GM13977 (cell line): ENCODE measurements around the gene CHKA.
"Not testable (repeated sequence)": the region's sequence is repeated elsewhere in the genome, so short reads cannot be mapped to it uniquely, and the experiment has no call there.

Experiments used
- DNase-seq: peaks from one replicate; pipeline ENCODE4 v3.0.0; 2012; ENCODE audit warnings: low spot score
- in situ Hi-C: fragments of 300-500 bp; cut with MboI; formaldehyde crosslinking; loops from one replicate; pipeline ENCODE4 v1.12.0; 2022; ENCODE audit warnings: low sequenced_read_pairs, low pct_unique_long_range_greater_than_20kb, mixed read lengths, inconsistent platforms; ENCODE audit not compliant: unreplicated experiment
- TF ChIP-seq, protein P1 (sequence below): IDR thresholded peaks from 2 replicates; pipeline ENCODE4 v1.5.1; 2012; ENCODE audit warnings: mild to moderate bottlenecking, control low read depth; ENCODE audit not compliant: insufficient read depth; ENCODE audit errors: extremely low read depth, missing control alignments

The CHKA gene

DNA sequence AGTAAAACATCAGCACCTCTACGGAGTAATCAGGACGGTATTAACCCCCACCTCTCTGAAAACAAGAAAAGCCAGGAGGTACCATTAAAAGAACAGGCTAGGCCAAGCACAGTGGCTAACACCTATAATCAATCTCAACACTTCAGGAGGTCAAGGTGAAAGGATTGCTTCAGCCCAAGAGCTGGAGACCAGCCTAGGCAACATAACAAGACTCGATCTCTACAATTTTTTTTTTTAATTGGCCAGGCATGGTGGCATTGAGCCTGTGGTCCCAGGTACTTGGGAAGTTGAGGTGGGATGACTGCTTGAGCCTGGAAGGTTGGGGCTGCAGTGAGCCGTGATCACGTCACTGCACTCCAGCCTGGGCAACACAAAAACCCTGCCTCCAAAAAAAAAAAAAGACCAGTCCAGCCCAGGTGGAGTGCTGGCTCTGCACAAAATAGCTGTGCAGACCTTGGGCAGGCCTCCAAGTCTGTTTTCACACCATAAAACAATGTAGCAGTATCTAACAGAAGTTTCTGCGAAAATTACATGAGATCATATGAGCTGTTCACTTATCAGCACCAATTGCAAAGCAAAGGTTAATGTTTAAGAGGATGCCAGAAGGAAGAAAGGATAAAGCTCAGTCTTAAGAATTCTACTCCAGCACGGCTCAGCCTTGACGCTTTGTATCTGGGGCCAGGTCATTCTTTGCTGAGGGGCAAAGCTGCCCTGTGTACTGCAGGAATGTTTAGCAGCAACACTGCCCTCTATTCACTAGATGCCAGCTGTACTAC is 14.8 kb downstream of the CHKA start:
- in situ Hi-C loops = no loop called here
- TF ChIP-seq, protein P1, sequence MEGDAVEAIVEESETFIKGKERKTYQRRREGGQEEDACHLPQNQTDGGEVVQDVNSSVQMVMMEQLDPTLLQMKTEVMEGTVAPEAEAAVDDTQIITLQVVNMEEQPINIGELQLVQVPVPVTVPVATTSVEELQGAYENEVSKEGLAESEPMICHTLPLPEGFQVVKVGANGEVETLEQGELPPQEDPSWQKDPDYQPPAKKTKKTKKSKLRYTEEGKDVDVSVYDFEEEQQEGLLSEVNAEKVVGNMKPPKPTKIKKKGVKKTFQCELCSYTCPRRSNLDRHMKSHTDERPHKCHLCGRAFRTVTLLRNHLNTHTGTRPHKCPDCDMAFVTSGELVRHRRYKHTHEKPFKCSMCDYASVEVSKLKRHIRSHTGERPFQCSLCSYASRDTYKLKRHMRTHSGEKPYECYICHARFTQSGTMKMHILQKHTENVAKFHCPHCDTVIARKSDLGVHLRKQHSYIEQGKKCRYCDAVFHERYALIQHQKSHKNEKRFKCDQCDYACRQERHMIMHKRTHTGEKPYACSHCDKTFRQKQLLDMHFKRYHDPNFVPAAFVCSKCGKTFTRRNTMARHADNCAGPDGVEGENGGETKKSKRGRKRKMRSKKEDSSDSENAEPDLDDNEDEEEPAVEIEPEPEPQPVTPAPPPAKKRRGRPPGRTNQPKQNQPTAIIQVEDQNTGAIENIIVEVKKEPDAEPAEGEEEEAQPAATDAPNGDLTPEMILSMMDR = no peak
- no peak for DNase-seq

DNA sequence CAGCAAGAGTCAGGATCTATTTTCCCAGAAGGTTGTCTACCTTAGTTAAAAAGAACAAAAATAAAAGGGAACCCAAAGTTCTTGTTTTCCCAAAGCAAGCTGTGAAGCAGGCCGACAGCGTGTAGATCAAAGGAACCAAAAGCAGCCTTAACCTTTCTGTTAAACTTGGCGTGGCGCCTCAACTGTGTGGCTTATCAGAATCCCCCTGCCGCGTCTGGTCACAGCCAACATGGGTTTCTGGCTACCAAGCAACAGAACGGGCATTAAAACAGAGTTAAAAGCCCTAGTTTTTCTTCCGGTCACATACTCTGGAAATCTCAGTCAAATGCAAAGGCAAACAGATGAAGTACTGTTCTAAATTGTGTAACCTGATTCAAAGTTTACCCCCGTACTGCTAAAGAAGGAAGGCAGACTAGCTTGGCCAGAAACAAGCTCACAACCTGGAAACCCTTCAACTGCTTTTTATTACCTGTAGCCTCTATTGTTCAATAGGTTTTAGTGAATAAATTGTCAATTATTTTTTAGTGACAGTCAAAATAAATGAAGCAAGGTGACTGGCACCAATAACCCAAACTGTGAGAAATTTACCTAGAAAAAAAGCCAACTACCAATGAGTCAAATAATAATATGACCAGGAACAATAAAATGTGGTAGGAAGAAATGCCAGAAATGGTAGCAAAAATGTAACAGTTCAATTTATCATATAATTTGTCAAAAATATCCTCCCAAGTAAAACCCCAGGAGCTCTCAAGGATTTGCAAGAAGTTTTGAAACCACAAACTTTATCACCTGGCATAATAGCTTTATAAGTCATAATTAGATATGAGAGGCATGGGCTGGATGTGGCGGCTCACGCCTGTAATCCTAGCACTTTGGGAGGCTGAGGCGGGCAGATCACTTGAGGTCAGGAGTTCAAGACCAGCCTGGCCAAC is 21.4 kb downstream of the CHKA start:
- TF ChIP-seq, protein P1 = no peak
- in situ Hi-C loops = no loop called here
- peak; percentile 50 for DNase-seq

DNA sequence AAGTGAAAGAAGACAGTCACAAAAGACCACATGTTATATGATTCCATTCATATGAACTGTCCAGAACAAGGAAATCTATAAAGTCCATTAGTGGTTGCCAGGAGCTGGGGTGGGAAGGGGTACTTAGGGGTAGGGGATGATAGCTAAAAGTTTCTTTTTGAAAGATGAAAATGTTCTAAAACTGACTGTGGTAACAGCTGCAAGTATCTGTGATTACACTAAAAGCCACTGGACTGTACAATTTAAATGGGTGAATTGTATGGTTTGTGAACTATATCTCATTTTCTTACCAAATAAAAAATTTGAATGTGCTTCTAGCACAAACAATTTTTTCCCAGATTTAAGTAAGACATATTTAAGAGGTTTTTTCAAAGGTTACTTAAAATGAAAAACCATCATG is 22.1 kb downstream of the CHKA start:
- in situ Hi-C loops = no loop called here
- TF ChIP-seq, protein P1 = no peak
- no peak for DNase-seq

- no peak for DNase-seq
- TF ChIP-seq, protein P1 = no peak
- in situ Hi-C loops = no loop called here
These were observed 24.2 kb downstream of the CHKA start for GRCh38 chr11:68096962-68097361.

GRCh38 chr11:68093565-68093964 is 27.6 kb downstream of the CHKA start:
- DNase-seq = no peak
- TF ChIP-seq, protein P1 = no peak
- in situ Hi-C loops = no loop called here

DNA sequence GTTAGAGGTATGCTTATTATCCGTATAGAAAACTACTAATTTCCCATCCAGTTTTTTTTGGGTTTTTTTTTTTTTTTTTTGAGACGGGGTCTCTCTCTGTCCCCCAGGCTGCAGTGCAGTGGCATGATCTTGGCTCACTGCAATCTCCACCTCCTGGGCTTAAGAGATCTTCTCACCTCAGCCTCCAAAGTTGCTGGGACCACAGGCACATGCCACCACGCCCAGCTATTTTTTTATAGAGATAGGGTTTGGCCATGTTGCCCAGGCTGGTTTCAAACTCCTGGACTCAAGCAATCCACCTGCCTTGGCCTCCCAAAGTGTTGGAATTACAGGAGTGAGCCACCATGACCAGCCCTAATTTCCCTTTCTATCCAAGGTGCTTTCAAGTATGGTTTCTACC is 28.2 kb downstream of the CHKA start:
- DNase-seq, in situ Hi-C loops: not testable (repeated sequence)

DNA sequence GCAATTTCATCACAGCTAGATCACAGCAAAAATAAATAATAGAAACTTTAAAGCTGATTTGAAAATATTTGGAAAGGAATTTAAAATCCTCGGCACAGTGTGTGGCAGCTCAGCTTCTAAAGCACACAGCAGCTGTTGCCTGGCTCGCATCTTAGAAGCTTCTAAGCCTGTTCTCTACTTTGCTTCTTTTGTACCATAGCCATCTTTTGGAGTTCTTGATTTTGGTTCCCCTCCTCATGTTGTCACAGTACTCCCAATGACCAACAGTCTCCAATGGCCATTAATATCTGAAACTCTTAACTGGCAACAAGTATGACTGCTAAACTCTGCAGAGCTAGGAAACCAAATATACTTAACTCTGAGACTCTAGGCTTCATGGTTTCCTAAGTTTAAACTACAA is 28.8 kb downstream of the CHKA start:
- TF ChIP-seq, protein P1 = no peak
- in situ Hi-C loops = no loop called here
- DNase-seq = no peak
